ENCODE data around the gene SARNP. TPM values are rescaled to one million over a fixed set of nuclear protein-coding genes. Genes with fewer than 3 reads are reported as not detected.

SARNP gene
- total and polyA plus RNA-seq, 3 donors from 2014 or later, result 88.3 to 99.2 (median 96.3) TPM

GRCh38 chr12:55713721-55714120, 103.8 kb downstream of the SARNP start:
- no peak for DNase-seq
- no peak overlapping the region for H3K27ac ChIP-seq
- peaks cover 47% of the 10 kb centered on the region for H3K4me1 ChIP-seq
- no peaks in the 10 kb centered on the region for H3K27me3 ChIP-seq
- no peaks in the 10 kb centered on the region for H3K9me3 ChIP-seq
- H3K36me3 ChIP-seq (ENCODE audit: low read depth, missing control alignments), result no peaks in the 10 kb centered on the region
- whole genome bisulfite sequencing, 2 donors, result 67 to 69% methylated on average over 2 of the region's 2 CpGs
- no peak for TF ChIP-seq CTCF (IDR thresholded peaks at IDR 0.05)
- no peak for TF ChIP-seq POLR2A (IDR thresholded peaks at IDR 0.05)
- no peak overlapping the region for H3K4me3 ChIP-seq
- intact Hi-C loops (cut with DNase I; ENCODE audit: low total_unique reads), result no loop called here

- intact Hi-C loops (cut with DNase I; ENCODE audit: low total_unique reads), result no loop called here
- Histone ChIP-seq H3K4me3 (no peak overlapping the region), H3K9me3 (no peaks in the 10 kb centered on the region), H3K27me3 (no peaks in the 10 kb centered on the region), H3K36me3 (ENCODE audit: low read depth, missing control alignments) (no peaks in the 10 kb centered on the region), H3K4me1 (peaks cover 44% of the 10 kb centered on the region), H3K27ac (no peak overlapping the region)
- WGBS, 2 donors, result 26 to 31% methylated on average over 1 of the region's 1 CpG
- TF ChIP-seq CTCF (IDR thresholded peaks at IDR 0.05) (no peak), POLR2A (IDR thresholded peaks at IDR 0.05) (no peak)
- no peak for DNase-seq
These were observed 104.7 kb downstream of the SARNP start for GRCh38 chr12:55712700-55713415.

GRCh38 chr12:55711786-55712553, 105.6 kb downstream of the SARNP start:
- 46 to 60% methylated on average over 4 of the region's 4 CpGs for WGBS, 2 donors
- no peak overlapping the region for H3K4me3 ChIP-seq
- H3K27ac ChIP-seq, result no peak overlapping the region

DNA sequence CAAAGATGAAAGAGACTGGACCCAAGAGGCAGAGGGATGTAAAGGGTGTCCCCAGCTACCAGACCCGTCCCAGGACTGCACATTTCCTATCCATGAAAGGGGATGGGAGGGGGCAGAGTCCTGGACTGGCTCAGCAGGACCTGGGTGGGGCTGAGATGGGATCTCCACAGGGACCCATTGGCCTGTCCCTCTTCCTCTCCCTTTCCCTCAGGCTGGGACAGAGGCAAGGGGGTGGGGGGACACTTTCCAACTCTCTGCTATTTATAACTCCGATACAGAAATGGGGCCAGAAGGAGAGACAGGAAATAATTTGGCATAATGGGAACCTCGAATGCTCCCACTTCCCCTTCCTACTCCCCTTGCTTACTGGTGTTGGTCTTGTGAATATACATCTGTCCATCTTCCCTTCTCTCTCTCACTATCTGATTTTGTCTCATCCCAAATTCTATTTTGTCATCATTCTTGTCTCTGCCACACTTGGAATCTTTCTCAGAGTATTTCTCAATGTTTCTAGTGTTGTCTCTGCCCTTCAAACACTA, 108.8 kb downstream of the SARNP start:
- Histone ChIP-seq H3K9me3 (no peaks in the 10 kb centered on the region), H3K4me1 (peaks cover 28% of the 10 kb centered on the region), H3K27ac (no peak overlapping the region), H3K27me3 (no peaks in the 10 kb centered on the region), H3K4me3 (no peak overlapping the region), H3K36me3 (ENCODE audit: low read depth, missing control alignments) (no peaks in the 10 kb centered on the region)
- DNase-seq, result no peak
- intact Hi-C loops (cut with DNase I; ENCODE audit: low total_unique reads), result no loop called here
- 13 to 19% methylated on average over 3 of the region's 3 CpGs for WGBS, 2 donors
- no peak for TF ChIP-seq POLR2A (IDR thresholded peaks at IDR 0.05)
- no peak for TF ChIP-seq CTCF (IDR thresholded peaks at IDR 0.05)

More at GRCh38 chr12:55711786-55712553, 105.6 kb downstream of the SARNP start:
- intact Hi-C loops (cut with DNase I; ENCODE audit: low total_unique reads), result no loop called here
- TF ChIP-seq POLR2A (IDR thresholded peaks at IDR 0.05), result no peak
- TF ChIP-seq CTCF (IDR thresholded peaks at IDR 0.05), result no peak
- Histone ChIP-seq H3K27me3 (no peaks in the 10 kb centered on the region), H3K4me1 (peaks cover 35% of the 10 kb centered on the region), H3K36me3 (ENCODE audit: low read depth, missing control alignments) (no peaks in the 10 kb centered on the region), H3K9me3 (no peaks in the 10 kb centered on the region)
- DNase-seq, result no peak
